ENCODE results near the gene SUPT3H. TPM values are rescaled to one million over a fixed set of nuclear protein-coding genes. Genes with fewer than 3 reads are reported as not detected.

SUPT3H gene
- total and polyA plus RNA-seq, 4 experiments from 2014 or later = 11.8 to 13.6 (median 12.6) TPM

GRCh38 chr6:45003387-45003786, 374.3 kb downstream of the SUPT3H start:
- no peak overlapping the region for H3K4me3 ChIP-seq (ENCODE audit: low read length in 2 of 2)
- no peaks in the 10 kb centered on the region for H3K27me3 Mint-ChIP-seq
- CTCF ChIA-PET (ENCODE audit: partially characterized antibody) = no interaction called here
- no peaks in the 10 kb centered on the region for H3K36me3 Mint-ChIP-seq
- H3K36me3 ChIP-seq (ENCODE audit: insufficient read depth, low read length) = no peaks in the 10 kb centered on the region
- POLR2A ChIA-PET (ENCODE audit: partially characterized antibody) = no interaction called here
- H3K4me3 Mint-ChIP-seq = no peak overlapping the region
- DNase-seq = no peak
- H3K27me3 ChIP-seq (ENCODE audit: insufficient read depth, low read length) = no peaks in the 10 kb centered on the region
- H3K27ac ChIP-seq (ENCODE audit: low read depth, low read length) = no peak overlapping the region
- peaks cover 23 to 40% (median 31%) of the 10 kb centered on the region in 4 donors for H3K4me1 Mint-ChIP-seq
- H3K9me3 Mint-ChIP-seq = peaks cover 0 to 3% (median 0%) of the 10 kb centered on the region in 8 donors
- peaks cover 23% of the 10 kb centered on the region for H3K4me1 ChIP-seq (ENCODE audit: insufficient read depth, low read length)
- no peaks in the 10 kb centered on the region for H3K9me3 ChIP-seq (ENCODE audit: control insufficient read depth in 1 of 2, low read length in 2 of 2)
- intact Hi-C loops (cut with micrococcal nuclease) = no loop called here
- H3K27ac Mint-ChIP-seq = no peak overlapping the region

- Mint-ChIP-seq H3K9me3 (peaks cover 0 to 3% (median 0%) of the 10 kb centered on the region in 8 donors), H3K4me3 (peak overlapping the region in 2 of 8 donors; percentile 16 to 36), H3K4me1 (peaks cover 23 to 38% (median 31%) of the 10 kb centered on the region in 4 donors), H3K27ac (peak overlapping the region in 5 of 7 donors; percentile 32 to 79 (median 69)), H3K36me3 (no peaks in the 10 kb centered on the region), H3K27me3 (no peaks in the 10 kb centered on the region)
- ChIA-PET CTCF (ENCODE audit: partially characterized antibody) (no interaction called here), POLR2A (ENCODE audit: partially characterized antibody) (no interaction called here)
- intact Hi-C loops (cut with micrococcal nuclease) = no loop called here
- peaks cover 23% of the 10 kb centered on the region for H3K4me1 ChIP-seq (ENCODE audit: insufficient read depth, low read length)
- H3K27me3 ChIP-seq (ENCODE audit: insufficient read depth, low read length) = no peaks in the 10 kb centered on the region
- no peaks in the 10 kb centered on the region for H3K9me3 ChIP-seq (ENCODE audit: control insufficient read depth in 1 of 2, low read length in 2 of 2)
- no peak overlapping the region for H3K27ac ChIP-seq (ENCODE audit: low read depth, low read length)
- no peak overlapping the region for H3K4me3 ChIP-seq (ENCODE audit: low read length in 2 of 2)
- DNase-seq = peak in 2 of 5 donors; percentile 19
- no peaks in the 10 kb centered on the region for H3K36me3 ChIP-seq (ENCODE audit: insufficient read depth, low read length)
Measured at GRCh38 chr6:45002390-45003105, 375.2 kb downstream of the SUPT3H start.

GRCh38 chr6:45001663-45002062, 376.1 kb downstream of the SUPT3H start:
- peak overlapping the region in 1 of 8 donors; percentile 25 for H3K4me3 Mint-ChIP-seq
- DNase-seq = peak in 3 of 5 donors; percentile 9 to 25 (median 17)
- no peaks in the 10 kb centered on the region for H3K27me3 Mint-ChIP-seq
- H3K36me3 Mint-ChIP-seq = no peaks in the 10 kb centered on the region
- Histone ChIP-seq H3K27ac (ENCODE audit: low read depth, low read length) (no peak overlapping the region), H3K9me3 (ENCODE audit: control insufficient read depth in 1 of 2, low read length in 2 of 2) (no peaks in the 10 kb centered on the region), H3K27me3 (ENCODE audit: insufficient read depth, low read length) (no peaks in the 10 kb centered on the region), H3K4me1 (ENCODE audit: insufficient read depth, low read length) (peaks cover 23% of the 10 kb centered on the region), H3K4me3 (ENCODE audit: low read length in 2 of 2) (no peak overlapping the region), H3K36me3 (ENCODE audit: insufficient read depth, low read length) (no peaks in the 10 kb centered on the region)
- H3K27ac Mint-ChIP-seq = peak overlapping the region; percentile 30 to 79 (median 61)
- CTCF ChIA-PET (ENCODE audit: partially characterized antibody) = no interaction called here
- intact Hi-C loops (cut with micrococcal nuclease) = no loop called here
- peaks cover 21 to 30% (median 29%) of the 10 kb centered on the region in 4 donors for H3K4me1 Mint-ChIP-seq
- POLR2A ChIA-PET (ENCODE audit: partially characterized antibody) = no interaction called here
- no peaks in the 10 kb centered on the region for H3K9me3 Mint-ChIP-seq

- no peak for DNase-seq
Measured at GRCh38 chr6:45000833-45001232, 376.9 kb downstream of the SUPT3H start.

GRCh38 chr6:44999066-44999465, 378.7 kb downstream of the SUPT3H start:
- H3K27ac ChIP-seq (ENCODE audit: low read depth, low read length) = no peak overlapping the region
- H3K36me3 ChIP-seq (ENCODE audit: insufficient read depth, low read length) = no peaks in the 10 kb centered on the region
- no peak for DNase-seq
- H3K27me3 Mint-ChIP-seq = no peaks in the 10 kb centered on the region
- intact Hi-C loops (cut with micrococcal nuclease) = no loop called here
- H3K27me3 ChIP-seq (ENCODE audit: insufficient read depth, low read length) = no peaks in the 10 kb centered on the region
- H3K4me3 ChIP-seq (ENCODE audit: low read length in 2 of 2) = no peak overlapping the region
- CTCF ChIA-PET (ENCODE audit: partially characterized antibody) = no interaction called here
- H3K9me3 ChIP-seq (ENCODE audit: control insufficient read depth in 1 of 2, low read length in 2 of 2) = no peaks in the 10 kb centered on the region
- POLR2A ChIA-PET (ENCODE audit: partially characterized antibody) = no interaction called here
- H3K9me3 Mint-ChIP-seq = no peaks in the 10 kb centered on the region
- H3K4me1 ChIP-seq (ENCODE audit: insufficient read depth, low read length) = peaks cover 23% of the 10 kb centered on the region
- peaks cover 21 to 32% (median 27%) of the 10 kb centered on the region in 4 donors for H3K4me1 Mint-ChIP-seq
- H3K4me3 Mint-ChIP-seq = peak overlapping the region in 2 of 8 donors; percentile 3 to 31
- H3K36me3 Mint-ChIP-seq = no peaks in the 10 kb centered on the region
- H3K27ac Mint-ChIP-seq = no peak overlapping the region

More at GRCh38 chr6:45000833-45001232, 376.9 kb downstream of the SUPT3H start:
- no peak overlapping the region for H3K4me3 Mint-ChIP-seq
- H3K36me3 Mint-ChIP-seq = no peaks in the 10 kb centered on the region
- Histone ChIP-seq H3K9me3 (ENCODE audit: control insufficient read depth in 1 of 2, low read length in 2 of 2) (no peaks in the 10 kb centered on the region), H3K27ac (ENCODE audit: low read depth, low read length) (no peak overlapping the region), H3K36me3 (ENCODE audit: insufficient read depth, low read length) (no peaks in the 10 kb centered on the region), H3K4me1 (ENCODE audit: insufficient read depth, low read length) (peaks cover 23% of the 10 kb centered on the region), H3K4me3 (ENCODE audit: low read length in 2 of 2) (no peak overlapping the region), H3K27me3 (ENCODE audit: insufficient read depth, low read length) (no peaks in the 10 kb centered on the region)
- no peaks in the 10 kb centered on the region for H3K9me3 Mint-ChIP-seq
- H3K27me3 Mint-ChIP-seq = no peaks in the 10 kb centered on the region
- ChIA-PET CTCF (ENCODE audit: partially characterized antibody) (interaction anchor here (1.4 kb wide), 1 partner anchor 345 kb away, joined by 3 read pairs; no protein-coding TSS in a partner anchor), POLR2A (ENCODE audit: partially characterized antibody) (interaction anchor here (0.6 kb wide), 1 partner anchor 24 kb away, joined by 3 read pairs; no protein-coding TSS in a partner anchor)
- peaks cover 21 to 28% (median 28%) of the 10 kb centered on the region in 4 donors for H3K4me1 Mint-ChIP-seq
- intact Hi-C loops (cut with micrococcal nuclease) = no loop called here
- peak overlapping the region in 5 of 7 donors; percentile 15 to 79 (median 30) for H3K27ac Mint-ChIP-seq

- no peak overlapping the region for H3K4me3 ChIP-seq (ENCODE audit: low read length in 2 of 2)
- no peak for DNase-seq
- H3K4me1 Mint-ChIP-seq = peaks cover 2 to 7% (median 5%) of the 10 kb centered on the region in 4 donors
- ChIA-PET POLR2A (ENCODE audit: partially characterized antibody) (no interaction called here), CTCF (ENCODE audit: partially characterized antibody) (no interaction called here)
- no peak overlapping the region for H3K4me3 Mint-ChIP-seq
- no peaks in the 10 kb centered on the region for H3K9me3 ChIP-seq (ENCODE audit: control insufficient read depth in 1 of 2, low read length in 2 of 2)
- peaks cover under 1% of the 10 kb centered on the region for H3K4me1 ChIP-seq (ENCODE audit: insufficient read depth, low read length)
- no peak overlapping the region for H3K27ac Mint-ChIP-seq
- H3K9me3 Mint-ChIP-seq = no peaks in the 10 kb centered on the region
- intact Hi-C loops (cut with micrococcal nuclease) = no loop called here
- no peaks in the 10 kb centered on the region for H3K36me3 ChIP-seq (ENCODE audit: insufficient read depth, low read length)
- H3K27me3 Mint-ChIP-seq = no peaks in the 10 kb centered on the region
- H3K27me3 ChIP-seq (ENCODE audit: insufficient read depth, low read length) = no peaks in the 10 kb centered on the region
- H3K27ac ChIP-seq (ENCODE audit: low read depth, low read length) = no peak overlapping the region
- H3K36me3 Mint-ChIP-seq = no peaks in the 10 kb centered on the region
Measured at GRCh38 chr6:44995486-44996132, 382.1 kb downstream of the SUPT3H start.

- no peak for DNase-seq
- no peak overlapping the region for H3K4me3 ChIP-seq (ENCODE audit: low read length in 2 of 2)
- peaks cover 0 to 6% (median 2%) of the 10 kb centered on the region in 4 donors for H3K4me1 Mint-ChIP-seq
- no peak overlapping the region for H3K4me3 Mint-ChIP-seq
- H3K27ac Mint-ChIP-seq = no peak overlapping the region
- peaks cover 0 to 2% (median 0%) of the 10 kb centered on the region in 8 donors for H3K9me3 Mint-ChIP-seq
- H3K27ac ChIP-seq (ENCODE audit: low read depth, low read length) = no peak overlapping the region
- H3K27me3 ChIP-seq (ENCODE audit: insufficient read depth, low read length) = no peaks in the 10 kb centered on the region
- no peaks in the 10 kb centered on the region for H3K4me1 ChIP-seq (ENCODE audit: insufficient read depth, low read length)
- no peaks in the 10 kb centered on the region for H3K27me3 Mint-ChIP-seq
- H3K36me3 Mint-ChIP-seq = peaks cover 0 to 8% of the 10 kb centered on the region in 2 donors
- intact Hi-C loops (cut with micrococcal nuclease) = no loop called here
- POLR2A ChIA-PET (ENCODE audit: partially characterized antibody) = no interaction called here
- CTCF ChIA-PET (ENCODE audit: partially characterized antibody) = no interaction called here
- H3K9me3 ChIP-seq (ENCODE audit: control insufficient read depth in 1 of 2, low read length in 2 of 2) = no peaks in the 10 kb centered on the region
- H3K36me3 ChIP-seq (ENCODE audit: insufficient read depth, low read length) = no peaks in the 10 kb centered on the region
Measured at GRCh38 chr6:44989391-44989790, 388.3 kb downstream of the SUPT3H start.
